Measurements from ENCODE around the gene DRC3.
"Not testable (repeated sequence)": the region's sequence is repeated elsewhere in the genome, so short reads cannot be mapped to it uniquely, and the experiment has no call there.

The DRC3 gene, protein sequence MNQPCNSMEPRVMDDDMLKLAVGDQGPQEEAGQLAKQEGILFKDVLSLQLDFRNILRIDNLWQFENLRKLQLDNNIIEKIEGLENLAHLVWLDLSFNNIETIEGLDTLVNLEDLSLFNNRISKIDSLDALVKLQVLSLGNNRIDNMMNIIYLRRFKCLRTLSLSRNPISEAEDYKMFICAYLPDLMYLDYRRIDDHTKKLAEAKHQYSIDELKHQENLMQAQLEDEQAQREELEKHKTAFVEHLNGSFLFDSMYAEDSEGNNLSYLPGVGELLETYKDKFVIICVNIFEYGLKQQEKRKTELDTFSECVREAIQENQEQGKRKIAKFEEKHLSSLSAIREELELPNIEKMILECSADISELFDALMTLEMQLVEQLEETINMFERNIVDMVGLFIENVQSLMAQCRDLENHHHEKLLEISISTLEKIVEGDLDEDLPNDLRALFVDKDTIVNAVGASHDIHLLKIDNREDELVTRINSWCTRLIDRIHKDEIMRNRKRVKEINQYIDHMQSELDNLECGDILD

DNA sequence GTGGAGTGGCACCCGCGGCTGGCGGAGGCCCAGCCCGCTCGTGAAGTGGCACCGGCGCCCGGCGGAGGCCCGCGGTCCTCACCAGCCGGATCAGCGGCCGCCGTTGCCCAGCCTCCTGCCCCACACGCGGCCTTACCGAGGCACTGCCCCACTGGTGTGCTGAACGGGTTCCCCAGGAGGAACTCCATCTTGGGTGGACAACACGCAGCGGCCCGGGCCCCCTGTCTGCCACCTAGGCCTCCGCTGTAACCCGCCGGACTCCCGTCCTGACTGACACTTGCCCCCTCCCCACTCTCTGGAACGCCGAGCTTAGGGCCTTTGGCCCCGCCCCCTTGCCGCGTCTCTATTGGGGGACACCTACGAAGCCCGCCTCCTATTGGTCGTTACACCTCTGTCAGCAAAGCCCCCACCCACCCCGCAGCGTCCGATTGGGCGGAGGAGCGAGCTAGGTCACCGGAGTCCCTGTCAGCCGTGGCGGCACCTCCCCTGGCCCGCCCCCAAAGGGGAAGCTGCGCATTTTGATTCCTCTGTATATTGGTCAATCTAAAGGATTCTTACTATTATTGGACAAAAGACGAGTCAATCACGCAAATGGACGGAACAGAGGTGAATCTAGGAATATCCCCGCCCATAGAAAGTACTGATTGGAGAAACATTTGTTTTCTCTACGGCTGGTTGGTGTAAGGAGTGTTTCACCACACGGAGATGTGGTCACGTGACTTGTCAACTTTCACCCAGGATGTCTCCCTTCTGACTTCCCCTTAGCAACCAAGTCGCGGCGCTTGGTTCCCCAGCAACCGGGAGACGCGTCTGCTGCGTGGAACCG is at the start of gene DRC3, which contains the start of gene TOM1L2:
DRC3 (plus strand) TSS at position 737 of the 826 bp plus-strand sequence. CDS start 4,737 bp downstream, outside the sequence.
TOM1L2 (minus strand) TSS at position 275 of the 826 bp plus-strand sequence; CDS start at position 188, 87 bp downstream.
- peak; percentile 100 for DNase-seq (ENCODE audit: low read depth)

DNA sequence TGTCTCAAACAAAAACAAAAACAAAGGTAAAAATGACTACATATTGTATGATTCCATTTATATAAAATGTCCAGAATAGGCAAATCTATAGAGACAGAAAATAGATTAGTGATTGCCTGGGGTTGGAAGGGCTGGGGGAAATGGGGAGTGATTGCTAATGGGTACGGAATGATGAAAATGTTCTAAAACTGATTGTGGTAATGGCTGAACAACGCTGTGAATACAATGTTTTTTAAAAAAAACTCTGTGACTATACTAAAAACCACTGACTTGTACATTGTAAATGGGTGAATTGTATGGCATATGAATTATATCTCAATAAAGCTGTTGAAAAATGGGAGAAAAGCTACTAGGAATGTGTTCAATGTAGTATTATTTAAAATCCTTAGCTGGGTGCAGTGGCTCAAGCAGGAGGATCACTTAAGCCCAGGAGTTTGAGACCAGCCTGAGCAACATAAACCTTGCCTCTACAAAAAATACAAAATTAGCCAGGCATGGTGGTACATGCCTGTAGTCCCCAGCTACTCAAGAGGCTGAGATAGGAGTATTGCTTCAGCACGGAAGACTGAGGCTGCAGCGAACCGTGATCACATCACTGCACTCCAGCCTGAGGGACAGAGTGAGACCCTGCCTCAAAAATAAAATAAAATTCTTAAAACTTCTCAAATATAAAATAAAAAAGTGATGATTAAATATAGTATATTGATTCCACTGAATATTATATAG is 48.4 kb upstream of the DRC3 start:
- DNase-seq (ENCODE audit: low read depth), result no peak

DNA sequence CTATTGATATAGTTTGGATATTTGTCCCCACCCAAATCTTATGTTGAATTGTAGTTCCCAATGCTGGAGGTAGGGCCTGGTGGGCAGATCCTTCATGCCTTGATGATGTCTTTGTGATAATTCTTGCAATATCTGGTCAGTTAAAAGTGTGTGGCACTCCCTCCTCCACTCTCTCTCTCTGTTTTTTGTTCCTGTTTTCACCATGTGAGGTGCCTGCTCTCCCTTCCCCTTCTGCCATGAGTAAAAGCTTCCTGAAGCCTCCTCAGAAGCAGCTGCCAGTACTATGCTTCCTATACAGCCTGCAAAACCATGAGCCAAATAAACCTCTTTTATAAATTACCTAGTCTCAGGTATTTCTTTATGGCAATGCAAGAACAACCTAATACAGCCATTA is 47.8 kb upstream of the DRC3 start:
- DNase-seq (ENCODE audit: low read depth), result no peak

DNA sequence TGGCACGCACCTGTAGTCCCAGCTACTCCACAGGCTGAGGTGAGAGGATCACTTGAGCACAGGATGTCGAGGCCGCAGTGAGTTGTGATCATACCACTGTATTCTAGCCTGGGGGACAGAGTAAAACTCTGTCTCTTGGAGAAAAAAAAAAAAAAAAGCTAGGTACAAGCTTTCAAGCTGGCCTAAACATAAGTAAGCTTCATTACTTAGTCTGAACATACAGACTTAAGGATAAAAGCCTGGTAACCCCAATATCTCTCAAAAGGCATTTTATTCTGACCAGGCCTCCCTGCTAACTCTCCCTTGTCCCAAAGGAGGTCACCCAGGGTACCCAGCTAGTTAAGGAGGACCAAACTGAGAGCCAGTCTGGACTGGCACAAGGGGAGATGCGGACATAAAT is 46.6 kb upstream of the DRC3 start:
- no peak for DNase-seq (ENCODE audit: low read depth)

DNA sequence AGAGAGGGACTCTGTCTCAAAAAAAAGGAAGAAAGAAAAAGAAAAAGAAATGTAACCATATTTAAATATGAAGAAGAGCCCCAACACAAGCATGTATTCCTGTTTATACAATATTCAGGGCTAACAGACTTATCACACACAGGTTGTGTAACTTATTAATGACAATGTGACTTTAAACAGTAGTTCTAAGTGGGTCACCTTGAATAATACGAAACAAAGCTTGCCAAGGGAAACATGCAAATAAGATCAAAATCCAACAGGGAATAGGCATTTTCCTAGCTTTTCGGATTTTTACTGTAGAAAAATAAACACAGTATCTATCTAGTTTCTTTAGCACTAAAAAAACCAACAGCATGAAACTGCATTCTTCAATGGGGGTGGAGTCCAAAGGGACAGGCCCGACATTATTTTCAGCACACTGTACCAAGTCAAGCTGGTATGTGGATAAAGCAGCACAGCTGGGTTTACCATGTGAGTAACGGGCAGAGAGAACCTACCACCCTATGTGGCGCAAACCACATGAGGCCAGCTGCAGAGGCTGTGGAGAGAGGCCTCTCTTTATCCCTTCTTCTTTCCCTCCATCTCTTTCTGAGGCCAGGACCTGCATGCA is 45.7 kb upstream of the DRC3 start:
- no peak for DNase-seq (ENCODE audit: low read depth)

DNA sequence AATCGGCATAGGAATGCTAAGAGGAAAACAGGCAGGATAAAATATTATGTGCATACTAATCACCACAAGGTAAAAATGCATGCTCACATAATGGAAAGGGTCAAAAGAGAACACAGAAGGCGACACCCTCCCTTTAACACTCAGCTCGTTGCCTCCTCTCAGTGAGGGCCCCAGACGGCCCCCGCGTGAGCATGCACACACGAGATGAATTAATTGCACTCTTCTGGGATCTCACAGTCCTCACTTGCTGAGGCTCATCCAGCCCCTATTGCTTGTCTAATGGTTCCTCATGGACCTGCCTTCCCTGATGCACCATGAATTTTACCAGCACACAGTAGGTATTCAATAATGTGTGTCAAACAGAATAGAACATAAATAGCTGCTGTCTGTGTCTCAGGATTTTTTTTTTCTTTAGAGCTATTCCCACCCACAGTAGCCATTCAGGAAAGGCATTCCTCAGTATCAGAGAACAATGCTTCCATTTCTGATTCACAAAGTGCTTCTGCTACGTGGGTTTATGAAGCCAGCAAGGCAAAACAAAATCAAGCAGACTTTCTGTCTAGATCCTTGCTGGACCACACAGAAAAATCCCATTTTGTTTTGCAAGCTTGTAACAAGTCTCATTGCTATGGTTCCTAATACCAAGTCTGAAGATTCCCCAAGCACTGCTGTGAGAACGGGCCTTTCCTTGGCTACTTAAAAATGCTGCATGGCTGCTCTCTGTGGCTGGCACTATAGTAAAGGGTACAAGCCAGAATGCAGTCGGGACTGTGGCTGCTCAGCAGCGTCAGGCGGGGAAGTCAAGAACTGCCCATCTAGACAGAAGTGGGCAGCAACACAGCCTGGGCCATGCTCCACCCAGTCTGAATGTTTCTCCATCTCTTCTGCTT is 44.0 kb upstream of the DRC3 start:
- DNase-seq (ENCODE audit: low read depth), result no peak

DNA sequence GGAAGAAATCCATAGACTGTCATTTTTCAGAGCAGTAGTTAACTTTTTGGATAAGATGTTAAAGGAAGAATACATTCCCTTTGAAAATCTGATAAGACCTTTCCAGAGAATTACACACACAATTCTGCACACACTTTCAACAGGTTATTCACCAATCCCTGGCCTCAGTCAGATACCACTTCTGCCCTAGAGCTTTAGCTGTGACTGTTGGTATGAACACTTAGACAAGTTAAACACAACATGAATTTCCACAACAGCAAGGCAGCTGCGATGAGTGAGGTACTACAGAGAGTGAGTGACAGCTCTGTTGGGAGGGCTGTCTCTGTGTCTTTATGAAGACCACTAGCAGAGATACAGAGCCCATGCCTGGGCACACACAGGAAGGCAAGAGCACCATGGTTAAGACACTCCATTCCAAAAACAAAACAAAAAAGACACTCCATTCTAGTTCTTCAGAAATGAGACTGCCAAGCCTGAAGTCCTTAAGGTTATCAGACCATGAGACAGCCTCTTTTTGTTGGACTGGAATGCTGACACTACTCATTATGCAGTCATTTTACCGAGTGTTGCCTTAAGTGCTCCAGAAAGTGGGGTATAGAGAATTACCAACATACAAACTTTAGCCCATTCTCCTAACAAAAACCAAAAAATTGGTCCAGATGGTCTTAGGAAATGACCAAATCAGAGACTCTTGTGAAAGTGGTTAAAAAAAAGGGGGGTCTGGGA is 42.8 kb upstream of the DRC3 start:
- no peak for DNase-seq (ENCODE audit: low read depth)

DNA sequence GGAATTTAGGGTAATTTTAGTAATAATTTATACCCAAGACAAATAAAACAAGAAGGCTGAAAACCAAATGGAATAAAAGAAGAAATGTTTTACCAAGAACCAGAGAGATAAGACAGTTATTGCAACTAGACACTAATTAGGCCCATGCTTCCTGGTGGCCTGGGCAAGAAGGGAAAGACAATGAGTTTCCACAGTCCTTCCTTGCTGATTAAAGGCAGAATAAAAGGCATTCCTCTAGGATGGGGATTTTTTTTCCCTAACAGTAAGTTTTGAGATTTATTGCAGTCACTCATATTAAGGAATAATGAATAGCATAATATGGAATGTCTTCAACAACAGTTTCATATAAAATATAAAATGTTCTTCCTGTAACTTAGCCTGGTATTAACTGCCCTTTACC is 42.0 kb upstream of the DRC3 start:
- DNase-seq (ENCODE audit: low read depth), result no peak

DNA sequence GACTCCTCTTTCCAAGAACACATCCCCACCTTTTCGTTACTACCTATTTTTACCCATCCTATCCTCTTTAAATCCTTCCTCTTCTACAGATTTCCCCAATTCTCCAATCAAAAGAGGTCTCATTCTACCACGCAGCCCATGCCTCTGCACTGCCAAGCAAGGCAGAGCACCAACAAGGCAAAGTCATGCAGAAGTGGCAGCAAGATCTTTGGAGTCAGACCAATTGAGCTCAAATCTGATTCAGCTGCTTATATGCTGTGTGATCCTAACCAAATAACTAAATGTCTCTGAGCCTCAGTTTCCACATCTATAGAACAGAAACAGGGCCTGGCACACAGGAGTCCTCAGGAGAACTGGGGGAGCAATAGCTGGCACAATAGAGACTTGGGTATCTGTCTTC is 41.5 kb upstream of the DRC3 start:
- no peak for DNase-seq (ENCODE audit: low read depth)

DNA sequence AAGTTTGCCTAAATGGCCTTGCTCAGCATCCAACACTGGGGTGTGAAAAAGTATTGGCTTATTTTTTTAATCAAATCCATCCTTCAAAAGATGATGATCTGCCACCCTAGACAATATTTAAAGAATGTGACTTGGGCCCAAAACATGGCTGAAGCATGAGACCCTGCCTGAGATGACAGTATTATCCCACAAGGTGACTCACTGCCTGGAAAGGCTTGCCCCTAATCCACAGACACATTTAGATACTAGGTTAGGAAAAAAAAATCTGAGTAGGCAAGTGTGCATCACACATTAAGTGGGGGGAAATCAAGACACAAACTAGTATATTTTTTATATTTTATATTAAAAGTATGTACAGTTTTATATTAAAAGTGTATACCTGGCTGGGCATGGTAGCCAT is 38.9 kb upstream of the DRC3 start:
- DNase-seq (ENCODE audit: low read depth), result no peak

DNA sequence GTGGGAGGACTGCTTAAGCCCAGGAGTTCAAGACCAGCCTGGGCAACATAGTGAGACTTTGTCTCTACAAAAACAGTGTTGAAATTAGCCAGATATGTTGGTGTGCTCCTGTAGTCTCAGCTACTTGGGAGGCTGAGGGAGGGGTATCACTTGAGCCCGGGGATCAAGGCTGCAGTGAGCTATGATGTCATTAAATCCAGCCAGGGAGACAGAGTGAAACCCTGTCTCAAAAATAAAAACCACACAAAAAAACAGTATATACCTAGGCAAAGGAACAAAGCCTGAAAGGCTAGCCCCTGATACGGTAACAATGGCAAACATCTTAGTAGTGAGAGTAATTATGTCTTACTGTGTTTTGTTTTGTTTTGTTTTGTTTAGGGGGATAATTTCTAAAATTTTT is 38.4 kb upstream of the DRC3 start:
- DNase-seq (ENCODE audit: low read depth), result no peak

DNA sequence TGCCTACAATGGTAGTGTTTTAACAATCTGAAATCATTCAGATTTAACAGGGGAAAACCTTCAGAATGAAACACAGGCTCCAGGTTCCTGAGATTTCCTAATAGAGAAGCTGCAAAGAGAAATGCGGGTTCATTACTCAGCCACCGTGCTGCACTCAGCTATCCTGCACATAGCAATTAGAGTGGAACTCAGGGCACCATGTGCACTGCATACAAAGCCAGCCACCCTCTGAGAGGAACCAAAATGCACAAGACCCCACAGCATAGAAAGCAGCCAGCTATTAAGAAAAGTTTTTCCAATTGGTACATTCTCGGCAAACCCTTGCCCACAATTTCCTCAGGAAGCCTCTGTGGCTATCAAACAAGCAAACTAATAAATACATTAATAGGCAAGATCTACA is 37.9 kb upstream of the DRC3 start:
- no peak for DNase-seq (ENCODE audit: low read depth)

DNA sequence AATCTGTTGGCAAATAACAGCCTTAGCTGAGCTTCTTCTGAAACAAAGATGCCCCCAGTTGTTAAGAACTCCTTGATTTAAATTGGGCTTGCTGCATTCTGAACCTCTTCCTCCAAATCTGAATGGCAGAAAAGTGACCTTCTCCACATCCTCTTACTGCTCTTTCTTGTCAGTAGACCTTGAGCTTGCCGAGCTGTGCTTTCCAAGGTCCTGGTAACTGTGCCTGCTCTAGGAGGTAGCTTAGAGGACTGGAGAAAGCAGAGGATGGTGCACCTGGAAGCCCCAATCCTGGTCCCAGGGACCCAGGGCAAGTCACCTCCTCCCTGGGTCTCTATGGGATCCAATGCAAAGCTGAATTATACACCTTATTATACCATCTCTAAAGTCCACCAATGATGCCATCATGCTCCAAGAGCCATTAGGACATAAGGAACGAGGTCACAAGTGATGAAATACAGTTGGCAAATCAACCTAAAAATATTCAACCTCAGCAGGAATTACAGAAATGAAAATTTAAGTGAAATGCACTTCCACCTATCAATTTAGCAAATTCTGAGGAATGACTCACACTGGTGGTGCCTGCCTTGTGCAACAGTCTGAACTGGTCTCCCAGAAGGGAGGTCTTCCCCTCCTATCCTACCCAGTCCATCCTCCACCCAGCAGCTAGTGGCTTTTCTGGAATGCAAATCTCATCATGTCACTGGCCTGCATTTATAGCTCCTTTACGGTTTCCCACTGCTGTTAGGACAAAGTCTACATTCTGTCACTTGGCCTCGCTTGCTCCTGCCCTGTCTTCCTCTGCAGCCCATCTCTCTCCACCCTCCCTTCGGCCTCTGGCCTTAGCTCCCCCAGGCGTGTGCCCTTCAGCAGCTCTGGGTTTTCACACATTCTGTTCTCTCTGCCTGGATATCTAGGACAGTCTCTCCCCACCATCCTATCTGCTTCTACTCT is 37.1 kb upstream of the DRC3 start:
- peak; percentile 77 for DNase-seq (ENCODE audit: low read depth)

DNA sequence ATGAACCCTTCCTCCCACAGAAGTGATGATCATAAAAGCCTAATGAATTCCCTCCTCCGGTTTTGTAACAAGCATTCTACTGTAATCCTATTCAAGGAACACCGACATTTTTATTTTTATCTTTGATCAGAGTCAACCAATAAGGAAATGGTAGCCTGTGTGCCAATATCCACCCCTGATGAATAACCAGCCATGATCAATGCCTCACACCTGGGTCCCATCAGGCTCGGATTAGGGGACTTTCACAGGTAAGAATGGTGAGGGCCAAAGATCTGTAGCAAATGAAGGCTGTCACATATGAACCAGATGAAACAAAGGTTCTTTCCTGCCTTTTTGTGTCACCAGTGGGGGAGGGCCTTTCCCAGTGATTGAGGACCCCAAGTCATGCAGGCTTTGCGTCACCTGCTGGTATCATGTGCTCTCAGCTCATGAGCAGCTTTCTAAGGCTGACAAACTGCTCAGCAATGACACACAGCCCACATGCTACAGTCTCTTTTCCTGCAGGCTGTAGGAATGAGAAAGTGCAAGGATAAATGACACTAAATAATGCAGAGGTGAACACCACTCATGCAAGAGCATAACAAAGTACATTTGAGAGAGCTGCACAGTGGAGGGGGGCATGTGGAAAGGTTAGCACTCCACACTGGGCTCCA is 35.3 kb upstream of the DRC3 start:
- no peak for DNase-seq (ENCODE audit: low read depth)

DNA sequence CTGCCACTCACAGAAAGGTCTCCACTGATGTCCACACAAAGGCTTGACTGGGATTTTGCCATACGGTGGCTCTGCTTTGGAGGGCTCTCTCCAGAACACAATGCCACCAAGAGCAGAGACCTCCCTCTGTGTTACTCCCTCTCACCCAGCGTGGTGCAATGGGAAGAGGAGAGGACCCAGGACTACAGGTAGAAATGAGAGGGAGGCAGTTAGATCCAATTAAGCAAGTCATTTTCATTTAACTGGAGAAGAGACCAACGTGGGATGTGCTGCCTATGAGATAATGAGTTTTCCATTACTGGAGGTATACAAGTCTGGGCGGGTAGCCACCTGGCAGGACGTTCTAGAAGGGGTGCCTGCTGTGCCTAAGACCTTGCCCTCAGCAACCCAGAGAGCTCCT is 34.7 kb upstream of the DRC3 start:
- DNase-seq (ENCODE audit: low read depth), result no peak

DNA sequence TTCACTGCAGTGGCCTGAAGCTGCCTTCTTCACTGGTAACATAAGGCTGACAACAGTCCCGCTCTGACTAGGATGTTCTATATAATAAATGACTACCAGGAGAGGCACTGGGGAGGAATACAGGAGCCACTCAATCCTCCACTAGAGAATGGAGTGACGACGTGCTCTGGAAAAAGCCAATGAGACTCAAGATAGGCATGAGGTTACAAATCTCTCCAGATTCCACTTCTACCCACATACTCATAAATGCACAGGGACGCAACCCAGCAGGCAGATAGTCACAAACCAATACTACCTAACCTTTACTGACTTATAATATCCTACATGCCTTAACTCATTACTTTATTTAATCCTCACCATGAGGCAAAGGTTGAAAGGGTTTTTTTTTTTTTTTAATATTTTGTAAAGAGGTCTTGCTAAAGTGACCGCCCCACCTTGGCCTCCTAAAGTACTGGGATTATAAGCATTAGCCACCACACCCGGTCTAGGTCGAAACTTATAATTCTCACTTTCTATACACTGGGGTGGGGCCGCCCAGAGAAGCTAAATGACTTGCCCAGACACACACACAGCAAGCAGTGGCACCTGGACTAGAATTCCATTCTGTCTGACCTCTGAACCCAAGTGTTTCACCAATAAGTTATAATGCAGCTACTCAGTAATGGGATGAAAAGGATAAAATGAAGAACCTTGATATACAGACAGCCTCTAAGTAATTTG is 34.1 kb upstream of the DRC3 start:
- DNase-seq (ENCODE audit: low read depth), result no peak

DNA sequence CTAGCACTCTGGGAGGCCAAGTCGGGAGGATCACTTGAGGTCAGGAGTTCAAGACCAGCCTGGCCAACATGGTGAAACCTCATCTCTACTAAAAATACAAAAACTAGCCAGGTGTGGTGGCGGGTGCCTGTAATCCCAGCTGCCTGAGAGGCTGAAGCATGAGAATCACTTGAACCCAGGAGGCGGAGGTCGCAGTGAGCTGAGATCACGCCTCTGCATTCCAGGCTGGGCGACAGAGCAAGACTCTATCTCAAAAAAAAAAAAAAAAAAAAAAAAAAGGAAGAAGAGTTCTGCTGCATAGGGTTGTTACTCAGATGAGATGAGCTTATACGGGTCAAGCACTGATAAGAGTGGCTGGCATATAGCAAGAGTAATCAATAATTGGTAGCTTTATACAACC is 32.7 kb upstream of the DRC3 start:
- DNase-seq (ENCODE audit: low read depth), result not testable (repeated sequence)

DNA sequence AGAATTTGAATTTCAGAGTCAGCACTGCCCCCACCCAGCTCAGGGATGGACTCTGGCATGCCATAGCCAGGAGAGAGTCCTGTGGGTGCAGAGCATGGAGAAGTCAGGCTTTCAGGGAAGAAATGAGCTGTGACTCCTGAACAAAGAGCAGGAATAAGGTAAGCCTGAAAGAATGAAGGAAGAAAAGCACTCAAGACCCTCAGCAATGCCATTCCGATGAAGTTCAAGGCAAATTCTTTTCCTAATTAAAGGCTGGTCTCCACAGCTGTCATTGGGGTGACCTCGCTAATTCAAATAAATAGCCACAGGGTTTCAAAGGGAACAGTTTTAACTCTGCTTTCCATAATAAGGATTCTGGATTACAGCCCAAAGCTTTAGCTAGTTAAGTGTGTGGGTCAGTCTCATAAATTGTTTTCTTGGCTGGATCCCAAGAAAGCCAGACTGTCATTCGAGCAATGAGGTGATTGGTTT is 32.2 kb upstream of the DRC3 start:
- DNase-seq (ENCODE audit: low read depth), result no peak

Data from non-pigmented ciliary epithelial cell (primary cell).